GM23338 (cell line): ENCODE data around the gene NEURL3. TPM values are rescaled to one million over a fixed set of nuclear protein-coding genes. Genes with fewer than 3 reads are reported as not detected.
A peak's percentile ranks its signal among the peaks of the same experiment; 100 is the strongest.

Experiments
- ATAC-seq: fragments of 200-7000 bp; cut with Tn5 transposase; 3 replicates; pipeline ENCODE4 v1.9.1; 2020
- DNase-seq: peaks from one replicate; pipeline ENCODE4 v3.0.0-alpha.2; 2015; ENCODE audit warnings: low spot score
- H2AFZ ChIP-seq: fragments of 200-600 bp; sonication (generic); 2 replicates; pipeline ENCODE4 v1.8.0; 2016; ENCODE audit warnings: antibody characterized with exemption, mild to moderate bottlenecking, moderate library complexity
- H3F3A ChIP-seq: fragments of 200-600 bp; sonication (generic); replicated peaks from 2 replicates; pipeline ENCODE4 v1.8.0; 2017; ENCODE audit warnings: antibody characterized with exemption, mixed run types, low read depth
- H3K27ac ChIP-seq: fragments of 200-600 bp; sonication (generic); 2 replicates; pipeline ENCODE4 v1.6.1; 2016; ENCODE audit warnings: low read depth
- H3K27me3 ChIP-seq: fragments of 200-600 bp; sonication (generic); 2 replicates; pipeline ENCODE4 v1.8.0; 2016; ENCODE audit warnings: mild to moderate bottlenecking, mixed run types, moderate library complexity; ENCODE audit not compliant: insufficient read depth
- H3K36me3 ChIP-seq: fragments of 200-600 bp; sonication (generic); 2 replicates; pipeline ENCODE4 v1.8.0; 2016; ENCODE audit warnings: mild to moderate bottlenecking; ENCODE audit not compliant: insufficient read depth
- H3K4me1 ChIP-seq: fragments of 200-600 bp; sonication (generic); 2 replicates; pipeline ENCODE4 v1.8.0; 2016; ENCODE audit warnings: mild to moderate bottlenecking, moderate library complexity; ENCODE audit not compliant: insufficient read depth
- H3K4me2 ChIP-seq: fragments of 200-600 bp; sonication (generic); 2 replicates; pipeline ENCODE4 v1.7.1; 2017; ENCODE audit warnings: mixed run types
- H3K4me3 ChIP-seq: fragments of 200-600 bp; sonication (generic); 2 replicates; pipeline ENCODE4 v1.6.1; 2016; ENCODE audit warnings: mixed run types
- H3K79me2 ChIP-seq: fragments of 200-600 bp; sonication (generic); replicated peaks from 2 replicates; pipeline ENCODE4 v1.8.0; 2017; ENCODE audit warnings: mild to moderate bottlenecking; ENCODE audit not compliant: insufficient read depth
- H3K9me2 ChIP-seq: fragments of 200-600 bp; sonication (generic); 2 replicates; pipeline ENCODE4 v1.8.0; 2017; ENCODE audit not compliant: insufficient read depth
- H4K20me1 ChIP-seq: fragments of 200-600 bp; sonication (generic); replicated peaks from 2 replicates; pipeline ENCODE4 v1.8.0; 2017; ENCODE audit warnings: mild to moderate bottlenecking; ENCODE audit not compliant: insufficient read depth
- H3K27ac Mint-ChIP-seq: 2 replicates; pipeline ENCODE4 v1.8.0; 2020; ENCODE audit warnings: inconsistent platforms, mild to moderate bottlenecking, moderate library complexity, mixed read lengths
- H3K27me3 Mint-ChIP-seq: 3 replicates; pipeline ENCODE4 v1.8.0; 2022; ENCODE audit warnings: low read depth, mild to moderate bottlenecking, moderate library complexity, mixed read lengths, inconsistent platforms; ENCODE audit not compliant: insufficient read depth, poor library complexity
- H3K36me3 Mint-ChIP-seq: 3 replicates; pipeline ENCODE4 v1.8.0; 2021; ENCODE audit warnings: low read depth, mild to moderate bottlenecking, inconsistent platforms, moderate library complexity, mixed read lengths
- H3K4me1 Mint-ChIP-seq: 3 replicates; pipeline ENCODE4 v1.8.0; 2020; ENCODE audit warnings: mild to moderate bottlenecking, inconsistent platforms, mixed read lengths
- H3K4me3 Mint-ChIP-seq: 3 replicates; pipeline ENCODE4 v1.8.0; 2021; ENCODE audit warnings: moderate library complexity, mild to moderate bottlenecking, inconsistent platforms, mixed read lengths
- H3K9me3 Mint-ChIP-seq: 3 replicates; pipeline ENCODE4 v1.8.0; 2020; ENCODE audit warnings: moderate library complexity, mild to moderate bottlenecking, inconsistent platforms, mixed read lengths
- CREB1 ChIP-seq: fragments of 250-450 bp; sonication (Bioruptor Pico); IDR thresholded peaks from 2 replicates; pipeline ENCODE4 v1.5.0; 2020; ENCODE audit warnings: low read depth, mild to moderate bottlenecking, moderate library complexity
- EZH2phosphoT487 ChIP-seq: fragments of 200-600 bp; sonication (generic); IDR thresholded peaks from one replicate; pipeline ENCODE4 v1.8.1; 2018; ENCODE audit warnings: antibody characterized with exemption; ENCODE audit not compliant: unreplicated experiment
- NANOG ChIP-seq: IDR thresholded peaks from 2 replicates; pipeline ENCODE4 v1.6.1; 2016; ENCODE audit warnings: antibody characterized with exemption, borderline replicate concordance
- POLR2AphosphoS5 ChIP-seq: IDR thresholded peaks from 2 replicates; pipeline ENCODE4 v1.6.1; 2016; ENCODE audit warnings: antibody characterized with exemption, low read depth
- STAT1 ChIP-seq: IDR thresholded peaks from one replicate; pipeline ENCODE4 v1.6.1; 2016; ENCODE audit warnings: antibody characterized with exemption; ENCODE audit not compliant: unreplicated experiment
- ZNF114 ChIP-seq: fragments of 250-450 bp; sonication (Bioruptor Pico); IDR thresholded peaks from 2 replicates; pipeline ENCODE4 v1.5.0; 2020; ENCODE audit warnings: mild to moderate bottlenecking, moderate library complexity
- polyA plus RNA-seq: library from polyadenylated mRNA; unstranded; fragments of >200 nt; fragmentation: Nextera tagmentation; extraction: Ambion mirVana; gene quantifications from 2 replicates; pipeline ENCODE4 v1.2.1, GENCODE V29; 2016
- total RNA-seq: library from RNA; depleted of rRNA; stranded (reverse); fragments of >200 nt; shearing (Covaris generic); gene quantifications from 2 replicates; pipeline ENCODE4 v1.2.3, GENCODE V29; 2014
- TF ChIP-seq, protein P1 (sequence below): IDR thresholded peaks from one replicate; pipeline ENCODE4 v1.6.1; 2018; ENCODE audit warnings: antibody characterized with exemption; ENCODE audit not compliant: unreplicated experiment
- TF ChIP-seq, protein P2 (sequence below), 2 experiments: fragments of 200-600 bp in 1 of 2; sonication (generic) in 1 of 2; conservative IDR thresholded peaks; 2 replicates each; pipeline versions ENCODE4 v1.5.1 to v1.6.1; 2016 to 2017; ENCODE audit warnings: antibody characterized with exemption in 2 of 2, low read depth in 2 of 2, mild to moderate bottlenecking in 2 of 2, moderate library complexity in 1 of 2

The NEURL3 gene
- total and polyA plus RNA-seq, 2 experiments from 2014 or later: 0.21 TPM; not detected in 1

DNA sequence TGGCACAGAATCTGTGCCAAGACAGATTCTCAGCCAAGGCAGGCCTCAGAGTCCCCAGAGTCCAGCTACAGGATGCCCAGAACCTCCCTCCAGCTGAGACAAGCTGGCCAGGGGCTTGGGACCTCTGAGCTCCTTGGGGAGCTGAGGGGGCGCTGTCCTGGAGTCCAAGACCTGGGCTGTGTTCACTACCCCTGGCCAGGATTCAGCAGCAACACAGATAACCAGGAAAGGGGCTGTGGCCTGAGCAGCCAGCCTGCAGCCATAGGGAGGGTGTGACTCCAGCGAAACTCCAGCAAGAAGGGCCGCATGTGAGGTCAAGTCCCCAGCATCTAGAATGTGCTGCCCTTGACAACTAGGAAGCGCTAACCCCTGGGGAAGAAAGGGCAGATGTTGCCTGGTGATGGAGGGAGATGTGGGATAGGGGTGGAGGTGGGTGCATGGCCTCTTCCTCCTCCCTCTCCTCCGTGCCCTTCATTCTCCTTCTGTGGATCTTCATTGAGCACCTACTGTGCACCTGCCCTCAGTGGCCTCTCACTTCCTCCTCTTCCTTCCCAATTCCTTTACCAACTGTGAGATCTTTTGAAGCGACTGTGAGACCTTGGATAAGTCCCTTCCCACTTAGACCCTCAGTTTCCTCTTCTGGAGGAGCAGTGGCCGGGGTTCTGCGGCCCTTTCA, 23.7 kb upstream of the NEURL3 start:
- Histone ChIP-seq H3K4me1 (peaks cover 33% of the 10 kb centered on the region), H3K4me2 (no peak overlapping the region; the same call in 1 of the 2 replicates), H3K79me2 (no peaks in the 10 kb centered on the region), H3K27me3 (peaks cover 32% of the 10 kb centered on the region), H3K36me3 (no peaks in the 10 kb centered on the region), H3K4me3 (no peak overlapping the region), H4K20me1 (no peaks in the 10 kb centered on the region), H3F3A (no peaks in the 10 kb centered on the region), H2AFZ (no peak overlapping the region), H3K9me2 (no peaks in the 10 kb centered on the region), H3K27ac (no peak overlapping the region)
- H3K4me3 Mint-ChIP-seq: no peak overlapping the region
- H3K9me3 Mint-ChIP-seq: no peaks in the 10 kb centered on the region
- ATAC-seq (no peak), DNase-seq (no peak)
- peaks cover 24% of the 10 kb centered on the region for H3K27me3 Mint-ChIP-seq
- no peaks in the 10 kb centered on the region for H3K36me3 Mint-ChIP-seq
- TF ChIP-seq, protein P1, sequence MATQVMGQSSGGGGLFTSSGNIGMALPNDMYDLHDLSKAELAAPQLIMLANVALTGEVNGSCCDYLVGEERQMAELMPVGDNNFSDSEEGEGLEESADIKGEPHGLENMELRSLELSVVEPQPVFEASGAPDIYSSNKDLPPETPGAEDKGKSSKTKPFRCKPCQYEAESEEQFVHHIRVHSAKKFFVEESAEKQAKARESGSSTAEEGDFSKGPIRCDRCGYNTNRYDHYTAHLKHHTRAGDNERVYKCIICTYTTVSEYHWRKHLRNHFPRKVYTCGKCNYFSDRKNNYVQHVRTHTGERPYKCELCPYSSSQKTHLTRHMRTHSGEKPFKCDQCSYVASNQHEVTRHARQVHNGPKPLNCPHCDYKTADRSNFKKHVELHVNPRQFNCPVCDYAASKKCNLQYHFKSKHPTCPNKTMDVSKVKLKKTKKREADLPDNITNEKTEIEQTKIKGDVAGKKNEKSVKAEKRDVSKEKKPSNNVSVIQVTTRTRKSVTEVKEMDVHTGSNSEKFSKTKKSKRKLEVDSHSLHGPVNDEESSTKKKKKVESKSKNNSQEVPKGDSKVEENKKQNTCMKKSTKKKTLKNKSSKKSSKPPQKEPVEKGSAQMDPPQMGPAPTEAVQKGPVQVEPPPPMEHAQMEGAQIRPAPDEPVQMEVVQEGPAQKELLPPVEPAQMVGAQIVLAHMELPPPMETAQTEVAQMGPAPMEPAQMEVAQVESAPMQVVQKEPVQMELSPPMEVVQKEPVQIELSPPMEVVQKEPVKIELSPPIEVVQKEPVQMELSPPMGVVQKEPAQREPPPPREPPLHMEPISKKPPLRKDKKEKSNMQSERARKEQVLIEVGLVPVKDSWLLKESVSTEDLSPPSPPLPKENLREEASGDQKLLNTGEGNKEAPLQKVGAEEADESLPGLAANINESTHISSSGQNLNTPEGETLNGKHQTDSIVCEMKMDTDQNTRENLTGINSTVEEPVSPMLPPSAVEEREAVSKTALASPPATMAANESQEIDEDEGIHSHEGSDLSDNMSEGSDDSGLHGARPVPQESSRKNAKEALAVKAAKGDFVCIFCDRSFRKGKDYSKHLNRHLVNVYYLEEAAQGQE: no peak
- TF ChIP-seq, protein P2, sequence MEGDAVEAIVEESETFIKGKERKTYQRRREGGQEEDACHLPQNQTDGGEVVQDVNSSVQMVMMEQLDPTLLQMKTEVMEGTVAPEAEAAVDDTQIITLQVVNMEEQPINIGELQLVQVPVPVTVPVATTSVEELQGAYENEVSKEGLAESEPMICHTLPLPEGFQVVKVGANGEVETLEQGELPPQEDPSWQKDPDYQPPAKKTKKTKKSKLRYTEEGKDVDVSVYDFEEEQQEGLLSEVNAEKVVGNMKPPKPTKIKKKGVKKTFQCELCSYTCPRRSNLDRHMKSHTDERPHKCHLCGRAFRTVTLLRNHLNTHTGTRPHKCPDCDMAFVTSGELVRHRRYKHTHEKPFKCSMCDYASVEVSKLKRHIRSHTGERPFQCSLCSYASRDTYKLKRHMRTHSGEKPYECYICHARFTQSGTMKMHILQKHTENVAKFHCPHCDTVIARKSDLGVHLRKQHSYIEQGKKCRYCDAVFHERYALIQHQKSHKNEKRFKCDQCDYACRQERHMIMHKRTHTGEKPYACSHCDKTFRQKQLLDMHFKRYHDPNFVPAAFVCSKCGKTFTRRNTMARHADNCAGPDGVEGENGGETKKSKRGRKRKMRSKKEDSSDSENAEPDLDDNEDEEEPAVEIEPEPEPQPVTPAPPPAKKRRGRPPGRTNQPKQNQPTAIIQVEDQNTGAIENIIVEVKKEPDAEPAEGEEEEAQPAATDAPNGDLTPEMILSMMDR (conservative IDR thresholded peaks at IDR 0.05; ENCODE audit: low read depth in 2 of 2): peak in 1 of 2 experiments; percentile 38; a peak in 2 of 4 replicates
- no peak overlapping the region for H3K27ac Mint-ChIP-seq
- peaks cover 33% of the 10 kb centered on the region for H3K4me1 Mint-ChIP-seq

DNA sequence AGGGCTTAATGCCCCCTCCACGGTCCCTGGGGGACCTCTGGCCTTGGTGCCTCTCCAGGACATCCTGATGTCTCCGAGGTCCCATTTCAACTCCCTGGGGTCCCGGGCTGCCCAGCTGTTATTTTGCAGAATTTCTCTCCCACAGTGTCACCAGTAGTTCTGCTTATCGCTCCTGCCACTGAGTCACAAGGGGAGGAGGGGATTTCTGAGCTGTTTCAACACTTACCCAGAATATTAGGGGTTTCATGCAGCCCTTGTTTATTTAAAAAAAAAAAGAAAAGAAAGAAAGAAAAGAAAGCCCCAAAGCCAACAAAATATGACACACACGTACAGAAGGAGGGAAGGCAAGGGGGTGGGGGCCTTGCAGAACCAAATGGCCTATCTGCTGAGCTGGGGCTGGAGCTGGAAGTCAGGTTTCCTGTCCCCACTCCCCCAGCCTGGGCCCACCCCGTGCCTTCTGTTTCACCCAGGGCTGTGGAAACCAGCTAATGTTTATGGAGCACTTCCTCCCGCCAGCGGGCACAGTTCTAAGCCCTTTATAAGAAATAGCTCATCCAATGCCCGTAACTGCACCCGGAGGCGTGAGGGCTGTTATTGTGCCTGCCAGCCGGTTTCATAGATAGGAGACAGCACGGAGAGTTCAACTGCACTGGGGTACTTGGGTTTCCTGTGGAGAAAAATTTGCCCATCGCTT, 23.0 kb upstream of the NEURL3 start:
- DNase-seq (no peak), ATAC-seq (no peak)
- H2AFZ ChIP-seq: peak overlapping the region; percentile 88
- H3K36me3 ChIP-seq: no peaks in the 10 kb centered on the region
- H4K20me1 ChIP-seq: no peaks in the 10 kb centered on the region
- H3K79me2 ChIP-seq: no peaks in the 10 kb centered on the region
- H3K4me3 Mint-ChIP-seq: peak overlapping the region; percentile 68
- H3K9me3 Mint-ChIP-seq: no peaks in the 10 kb centered on the region
- no peak overlapping the region for H3K27ac Mint-ChIP-seq
- H3K4me1 ChIP-seq: peaks cover 28% of the 10 kb centered on the region
- H3K4me2 ChIP-seq: peak overlapping the region; percentile 84
- peaks cover 32% of the 10 kb centered on the region for H3K27me3 ChIP-seq
- no peaks in the 10 kb centered on the region for H3F3A ChIP-seq
- peaks cover 29% of the 10 kb centered on the region for H3K4me1 Mint-ChIP-seq
- no peaks in the 10 kb centered on the region for H3K9me2 ChIP-seq
- H3K27ac ChIP-seq: no peak overlapping the region
- H3K36me3 Mint-ChIP-seq: no peaks in the 10 kb centered on the region
- H3K27me3 Mint-ChIP-seq: peaks cover 26% of the 10 kb centered on the region
- H3K4me3 ChIP-seq: peak overlapping the region; percentile 60
- TF ChIP-seq ZNF114: no peak
- TF ChIP-seq NANOG: no peak
- no peak for TF ChIP-seq STAT1
- TF ChIP-seq, protein P1: no peak
- TF ChIP-seq, protein P2 (conservative IDR thresholded peaks at IDR 0.05; ENCODE audit: low read depth in 2 of 2): no peak
- no peak for TF ChIP-seq POLR2AphosphoS5
- no peak for TF ChIP-seq EZH2phosphoT487
- no peak for TF ChIP-seq CREB1 (CRISPR knock-in tag)
